ENCODE measurements around the gene WDR81.

The WDR81 gene

GRCh38 chr17:1724869-1725641 is 551 bp downstream of the WDR81 start:
- TF ChIP-seq SPI1 (IDR thresholded peaks at IDR 0.05; ENCODE audit: borderline replicate concordance, low read depth) (peak; percentile 32; the same call in 1 of the 2 replicates), CTCF (IDR thresholded peaks at IDR 0.05; ENCODE audit: insufficient read depth, low read length) (no peak)
- DNase-seq (ENCODE audit: low read depth in 1 of 2, low spot score in 1 of 2): peak; percentile 36 to 61
- Histone ChIP-seq H3K27ac (replicated peaks) (peak overlapping the region; percentile 91), H3K27me3 (ENCODE audit: insufficient read depth, poor library complexity, severe bottlenecking) (no peaks in the 10 kb centered on the region), H3K4me3 (replicated peaks; ENCODE audit: insufficient read depth, low read length) (peak overlapping the region; percentile 70)

GRCh38 chr17:1725642-1726511 is 1.4 kb downstream of the WDR81 start:
- Histone ChIP-seq H3K27ac (replicated peaks) (peak overlapping the region; percentile 91), H3K4me3 (replicated peaks; ENCODE audit: insufficient read depth, low read length) (peak overlapping the region; percentile 70), H3K27me3 (ENCODE audit: insufficient read depth, poor library complexity, severe bottlenecking) (no peaks in the 10 kb centered on the region)
- TF ChIP-seq GABPA (IDR thresholded peaks at IDR 0.05; ENCODE audit: low read depth) (no peak), SPI1 (IDR thresholded peaks at IDR 0.05; ENCODE audit: borderline replicate concordance, low read depth) (no peak)
- no peak for DNase-seq (ENCODE audit: low read depth in 1 of 2, low spot score in 1 of 2)

DNA sequence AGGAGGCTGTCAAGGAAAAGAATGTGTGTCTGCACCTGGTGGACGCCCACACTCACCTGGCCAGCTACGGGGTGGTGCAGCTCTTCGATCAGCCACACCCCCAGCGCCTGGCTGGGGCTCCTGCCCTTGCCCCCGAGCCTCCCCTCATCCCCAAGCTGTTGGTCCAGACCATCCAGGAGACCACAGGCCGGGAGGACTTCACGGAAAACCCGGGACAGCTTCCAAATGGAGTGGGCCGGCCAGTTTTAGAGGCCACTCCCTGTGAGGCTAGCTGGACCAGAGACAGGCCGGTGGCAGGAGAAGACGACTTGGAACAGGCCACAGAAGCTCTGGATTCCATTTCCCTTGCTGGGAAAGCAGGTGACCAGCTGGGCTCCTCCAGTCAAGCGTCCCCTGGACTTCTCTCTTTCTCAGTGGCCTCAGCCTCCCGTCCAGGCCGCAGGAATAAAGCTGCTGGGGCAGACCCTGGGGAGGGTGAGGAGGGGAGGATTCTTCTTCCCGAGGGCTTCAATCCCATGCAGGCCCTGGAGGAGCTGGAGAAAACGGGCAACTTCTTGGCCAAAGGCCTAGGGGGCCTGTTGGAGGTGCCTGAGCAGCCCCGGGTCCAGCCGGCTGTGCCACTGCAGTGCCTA is 2.2 kb downstream of the WDR81 start:
- DNase-seq (ENCODE audit: low read depth in 1 of 2, low spot score in 1 of 2): no peak
- no peaks in the 10 kb centered on the region for H3K27me3 ChIP-seq (ENCODE audit: insufficient read depth, poor library complexity, severe bottlenecking)
- TF ChIP-seq SPI1 (IDR thresholded peaks at IDR 0.05; ENCODE audit: borderline replicate concordance, low read depth) (no peak), GABPA (IDR thresholded peaks at IDR 0.05; ENCODE audit: low read depth) (no peak), CTCF (IDR thresholded peaks at IDR 0.05; ENCODE audit: insufficient read depth, low read length) (no peak), REST (IDR thresholded peaks at IDR 0.05; ENCODE audit: insufficient replicate concordance, low read depth) (no peak), POLR2AphosphoS5 (IDR thresholded peaks at IDR 0.05; ENCODE audit: low read depth) (no peak)
- H3K27ac ChIP-seq (replicated peaks): no peak overlapping the region
- H3K4me3 ChIP-seq (replicated peaks; ENCODE audit: insufficient read depth, low read length): no peak overlapping the region

- TF ChIP-seq SPI1 (IDR thresholded peaks at IDR 0.05; ENCODE audit: borderline replicate concordance, low read depth): no peak
- TF ChIP-seq CTCF (IDR thresholded peaks at IDR 0.05; ENCODE audit: insufficient read depth, low read length): no peak
- TF ChIP-seq POLR2AphosphoS5 (IDR thresholded peaks at IDR 0.05; ENCODE audit: low read depth): no peak
- TF ChIP-seq REST (IDR thresholded peaks at IDR 0.05; ENCODE audit: insufficient replicate concordance, low read depth): no peak
- no peak for TF ChIP-seq GABPA (IDR thresholded peaks at IDR 0.05; ENCODE audit: low read depth)
- H3K4me3 ChIP-seq (replicated peaks; ENCODE audit: insufficient read depth, low read length): no peak overlapping the region
- H3K27ac ChIP-seq (replicated peaks): no peak overlapping the region
- no peaks in the 10 kb centered on the region for H3K27me3 ChIP-seq (ENCODE audit: insufficient read depth, poor library complexity, severe bottlenecking)
- DNase-seq (ENCODE audit: low read depth in 1 of 2, low spot score in 1 of 2): no peak
These were observed 2.8 kb downstream of the WDR81 start for GRCh38 chr17:1727258-1727789.
